SK-N-SH treated with all-trans-retinoic acid at 6 μM for 48 hours (cell line): ENCODE results near the gene NEURL1B.

Source experiments
- ARNTL ChIP-seq: fragments of 450-650 bp; formaldehyde crosslinking; IDR thresholded peaks from 2 replicates; pipeline ENCODE4 v1.5.0; 2020; ENCODE audit warnings: low read depth, mild to moderate bottlenecking, moderate library complexity, borderline replicate concordance
- ESRRG ChIP-seq: fragments of 250-450 bp; sonication (Bioruptor Pico); IDR thresholded peaks from 2 replicates; pipeline ENCODE4 v1.6.1; 2021; ENCODE audit warnings: mild to moderate bottlenecking
- GLIS3 ChIP-seq: fragments of 250-450 bp; sonication (Bioruptor Pico); IDR thresholded peaks from 2 replicates; pipeline ENCODE4 v1.5.0; 2020; ENCODE audit warnings: mild to moderate bottlenecking, moderate library complexity
- ISL1 ChIP-seq: fragments of 250-450 bp; sonication (Bioruptor Pico); IDR thresholded peaks from 2 replicates; pipeline ENCODE4 v2.1.2; 2022; ENCODE audit warnings: mild to moderate bottlenecking, moderate library complexity
- OSR1 ChIP-seq: fragments of 250-450 bp; sonication (Bioruptor Pico); IDR thresholded peaks from 2 replicates; pipeline ENCODE4 v1.8.0; 2022; ENCODE audit warnings: moderate library complexity, mild to moderate bottlenecking, inconsistent platforms
- PPARA ChIP-seq: fragments of 250-450 bp; sonication (Bioruptor Pico); IDR thresholded peaks from 2 replicates; pipeline ENCODE4 v1.5.0; 2020; ENCODE audit warnings: mild to moderate bottlenecking, borderline replicate concordance
- TCF4 ChIP-seq: fragments of 250-450 bp; sonication (Bioruptor Pico); IDR thresholded peaks from 2 replicates; pipeline ENCODE4 v1.8.0; 2021; ENCODE audit warnings: mild to moderate bottlenecking, moderate library complexity, borderline replicate concordance
- ZC3H10 ChIP-seq: fragments of 250-450 bp; sonication (Bioruptor Pico); IDR thresholded peaks from 2 replicates; pipeline ENCODE4 v1.5.1; 2021; ENCODE audit warnings: mild to moderate bottlenecking, moderate library complexity
- ZFP3 ChIP-seq: fragments of 250-450 bp; sonication (Bioruptor Pico); IDR thresholded peaks from 2 replicates; pipeline ENCODE4 v1.5.0; 2020; ENCODE audit warnings: mild to moderate bottlenecking, moderate library complexity
- ZNF565 ChIP-seq: fragments of 450-650 bp; formaldehyde crosslinking; conservative IDR thresholded peaks from 2 replicates; pipeline ENCODE4 v1.5.0; 2020; ENCODE audit warnings: low read depth, mild to moderate bottlenecking, moderate library complexity
- TF ChIP-seq, protein P1 (sequence below): fragments of 250-450 bp; sonication (Bioruptor Pico); IDR thresholded peaks from 2 replicates; pipeline ENCODE4 v1.5.1; 2021; ENCODE audit warnings: mild to moderate bottlenecking, moderate library complexity
- TF ChIP-seq, protein P2 (sequence below): fragments of 250-450 bp; sonication (Bioruptor Pico); IDR thresholded peaks from 2 replicates; pipeline ENCODE4 v1.8.0; 2020; ENCODE audit warnings: mild to moderate bottlenecking, moderate library complexity, borderline replicate concordance
- TF ChIP-seq, protein P3 (sequence below): fragments of 250-450 bp; sonication (Bioruptor Pico); IDR thresholded peaks from 2 replicates; pipeline ENCODE4 v1.5.1; 2020; ENCODE audit warnings: low read depth, mild to moderate bottlenecking, moderate library complexity
- TF ChIP-seq, protein P4 (sequence below): fragments of 250-450 bp; sonication (Bioruptor Pico); IDR thresholded peaks from 2 replicates; pipeline ENCODE4 v1.8.0; 2021; ENCODE audit warnings: low read depth, mild to moderate bottlenecking, moderate library complexity, borderline replicate concordance

DNA sequence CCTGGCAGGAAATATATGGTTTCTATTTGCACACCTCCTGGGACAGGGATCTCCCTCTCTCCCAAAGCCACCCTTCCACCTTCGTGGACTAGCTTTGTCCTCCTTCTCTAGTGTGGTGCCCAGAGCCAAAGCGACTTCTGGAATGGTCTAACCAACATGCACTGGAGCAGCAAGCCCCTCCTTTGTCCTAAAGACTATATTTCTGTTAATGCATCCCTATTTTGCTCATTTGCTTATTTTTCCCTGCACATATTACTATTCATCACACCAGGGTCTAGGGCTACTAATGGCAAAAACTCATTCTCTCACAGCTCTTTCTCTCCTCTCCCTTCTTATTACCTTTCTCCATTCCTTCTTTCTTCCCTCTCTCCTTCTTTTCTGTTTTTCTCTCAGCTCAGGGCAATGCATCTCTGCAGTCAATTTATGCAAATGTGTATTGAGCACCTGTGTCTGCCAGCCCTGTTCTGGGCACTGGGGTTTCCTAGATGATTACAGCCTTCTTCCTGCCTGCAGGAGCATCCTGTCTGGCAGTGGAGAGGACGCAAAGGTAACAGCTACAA is 2.8 kb upstream of the NEURL1B start:
- TF ChIP-seq ISL1 (CRISPR knock-in tag) (no peak), ZNF565 (CRISPR knock-in tag) (no peak), ESRRG (CRISPR knock-in tag) (no peak), TCF4 (CRISPR knock-in tag) (no peak), ARNTL (CRISPR knock-in tag) (no peak), ZC3H10 (no peak), ZFP3 (CRISPR knock-in tag) (no peak), PPARA (CRISPR knock-in tag) (no peak), OSR1 (CRISPR knock-in tag) (no peak), GLIS3 (CRISPR knock-in tag) (no peak)
- TF ChIP-seq, protein P1, sequence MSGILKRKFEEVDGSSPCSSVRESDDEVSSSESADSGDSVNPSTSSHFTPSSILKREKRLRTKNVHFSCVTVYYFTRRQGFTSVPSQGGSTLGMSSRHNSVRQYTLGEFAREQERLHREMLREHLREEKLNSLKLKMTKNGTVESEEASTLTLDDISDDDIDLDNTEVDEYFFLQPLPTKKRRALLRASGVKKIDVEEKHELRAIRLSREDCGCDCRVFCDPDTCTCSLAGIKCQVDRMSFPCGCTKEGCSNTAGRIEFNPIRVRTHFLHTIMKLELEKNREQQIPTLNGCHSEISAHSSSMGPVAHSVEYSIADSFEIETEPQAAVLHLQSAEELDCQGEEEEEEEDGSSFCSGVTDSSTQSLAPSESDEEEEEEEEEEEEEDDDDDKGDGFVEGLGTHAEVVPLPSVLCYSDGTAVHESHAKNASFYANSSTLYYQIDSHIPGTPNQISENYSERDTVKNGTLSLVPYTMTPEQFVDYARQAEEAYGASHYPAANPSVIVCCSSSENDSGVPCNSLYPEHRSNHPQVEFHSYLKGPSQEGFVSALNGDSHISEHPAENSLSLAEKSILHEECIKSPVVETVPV = no peak
- TF ChIP-seq, protein P2, sequence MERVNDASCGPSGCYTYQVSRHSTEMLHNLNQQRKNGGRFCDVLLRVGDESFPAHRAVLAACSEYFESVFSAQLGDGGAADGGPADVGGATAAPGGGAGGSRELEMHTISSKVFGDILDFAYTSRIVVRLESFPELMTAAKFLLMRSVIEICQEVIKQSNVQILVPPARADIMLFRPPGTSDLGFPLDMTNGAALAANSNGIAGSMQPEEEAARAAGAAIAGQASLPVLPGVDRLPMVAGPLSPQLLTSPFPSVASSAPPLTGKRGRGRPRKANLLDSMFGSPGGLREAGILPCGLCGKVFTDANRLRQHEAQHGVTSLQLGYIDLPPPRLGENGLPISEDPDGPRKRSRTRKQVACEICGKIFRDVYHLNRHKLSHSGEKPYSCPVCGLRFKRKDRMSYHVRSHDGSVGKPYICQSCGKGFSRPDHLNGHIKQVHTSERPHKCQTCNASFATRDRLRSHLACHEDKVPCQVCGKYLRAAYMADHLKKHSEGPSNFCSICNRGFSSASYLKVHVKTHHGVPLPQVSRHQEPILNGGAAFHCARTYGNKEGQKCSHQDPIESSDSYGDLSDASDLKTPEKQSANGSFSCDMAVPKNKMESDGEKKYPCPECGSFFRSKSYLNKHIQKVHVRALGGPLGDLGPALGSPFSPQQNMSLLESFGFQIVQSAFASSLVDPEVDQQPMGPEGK (CRISPR knock-in tag) = no peak
- TF ChIP-seq, protein P3, sequence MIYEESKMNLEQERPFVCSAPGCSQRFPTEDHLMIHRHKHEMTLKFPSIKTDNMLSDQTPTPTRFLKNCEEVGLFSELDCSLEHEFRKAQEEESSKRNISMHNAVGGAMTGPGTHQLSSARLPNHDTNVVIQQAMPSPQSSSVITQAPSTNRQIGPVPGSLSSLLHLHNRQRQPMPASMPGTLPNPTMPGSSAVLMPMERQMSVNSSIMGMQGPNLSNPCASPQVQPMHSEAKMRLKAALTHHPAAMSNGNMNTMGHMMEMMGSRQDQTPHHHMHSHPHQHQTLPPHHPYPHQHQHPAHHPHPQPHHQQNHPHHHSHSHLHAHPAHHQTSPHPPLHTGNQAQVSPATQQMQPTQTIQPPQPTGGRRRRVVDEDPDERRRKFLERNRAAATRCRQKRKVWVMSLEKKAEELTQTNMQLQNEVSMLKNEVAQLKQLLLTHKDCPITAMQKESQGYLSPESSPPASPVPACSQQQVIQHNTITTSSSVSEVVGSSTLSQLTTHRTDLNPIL (CRISPR knock-in tag) = no peak
- TF ChIP-seq, protein P4, sequence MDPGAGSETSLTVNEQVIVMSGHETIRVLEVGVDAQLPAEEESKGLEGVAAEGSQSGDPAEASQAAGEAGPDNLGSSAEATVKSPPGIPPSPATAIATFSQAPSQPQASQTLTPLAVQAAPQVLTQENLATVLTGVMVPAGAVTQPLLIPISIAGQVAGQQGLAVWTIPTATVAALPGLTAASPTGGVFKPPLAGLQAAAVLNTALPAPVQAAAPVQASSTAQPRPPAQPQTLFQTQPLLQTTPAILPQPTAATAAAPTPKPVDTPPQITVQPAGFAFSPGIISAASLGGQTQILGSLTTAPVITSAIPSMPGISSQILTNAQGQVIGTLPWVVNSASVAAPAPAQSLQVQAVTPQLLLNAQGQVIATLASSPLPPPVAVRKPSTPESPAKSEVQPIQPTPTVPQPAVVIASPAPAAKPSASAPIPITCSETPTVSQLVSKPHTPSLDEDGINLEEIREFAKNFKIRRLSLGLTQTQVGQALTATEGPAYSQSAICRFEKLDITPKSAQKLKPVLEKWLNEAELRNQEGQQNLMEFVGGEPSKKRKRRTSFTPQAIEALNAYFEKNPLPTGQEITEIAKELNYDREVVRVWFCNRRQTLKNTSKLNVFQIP = no peak
